ENCODE measurements around the gene SUOX.

Gene SUOX

DNA sequence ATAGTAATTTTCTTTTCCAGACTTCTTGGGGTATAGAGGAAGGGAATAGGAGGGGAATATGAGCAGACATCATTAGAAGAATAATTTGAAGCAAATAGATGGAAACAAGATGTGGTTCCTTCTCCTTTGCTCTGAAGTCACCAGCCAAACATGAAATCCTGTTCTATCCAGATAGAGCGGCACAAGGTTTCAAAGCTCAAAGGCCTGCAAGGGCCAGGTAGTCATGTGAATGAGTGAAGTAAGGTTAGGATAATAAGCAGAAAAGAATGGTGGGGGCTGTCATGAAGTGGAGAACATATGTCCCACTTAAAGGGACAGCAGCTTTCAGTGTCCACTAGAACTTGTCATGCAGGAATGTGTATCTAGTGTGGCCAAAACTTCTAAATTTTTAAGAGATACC lies 21.3 kb downstream of the SUOX start:
- Histone ChIP-seq H3K4me2 (ENCODE audit: low read length, poor library complexity, severe bottlenecking) (no peak overlapping the region), H2AFZ (ENCODE audit: low read depth, low read length) (no peak overlapping the region), H4K91ac (ENCODE audit: low read length) (no peak overlapping the region), H3K18ac (ENCODE audit: low read depth in 1 of 2, low read length in 2 of 2) (no peak overlapping the region), H3K79me1 (replicated peaks; ENCODE audit: low read length, poor library complexity, severe bottlenecking) (peaks cover 9% of the 10 kb centered on the region), H2BK15ac (ENCODE audit: low read depth, poor library complexity, severe bottlenecking) (no peak overlapping the region), H3K9me3 (ENCODE audit: control insufficient read depth, low read length) (no peaks in the 10 kb centered on the region), H3K36me3 (ENCODE audit: control insufficient read depth in 1 of 2, insufficient read depth in 2 of 2, low read depth in 1 of 2, low read length in 2 of 2) (peaks cover 0 to 15% of the 10 kb centered on the region in 2 experiments), H2BK12ac (ENCODE audit: low read length in 2 of 2) (no peak overlapping the region), H3K4me3 (ENCODE audit: insufficient read depth in 1 of 2, low read depth in 1 of 2, low read length in 2 of 2) (no peak overlapping the region), H3K23ac (ENCODE audit: low read length in 2 of 2) (no peak overlapping the region), H2BK5ac (ENCODE audit: low read depth, low read length, poor library complexity, severe bottlenecking) (no peak overlapping the region), H2BK120ac (ENCODE audit: low read depth, low read length) (no peak overlapping the region), H2AK5ac (ENCODE audit: low read length, severe bottlenecking) (no peak overlapping the region), H3K27me3 (ENCODE audit: control insufficient read depth in 1 of 2, insufficient read depth in 1 of 2, low read length in 2 of 2) (no peaks in the 10 kb centered on the region), H3K4me1 (ENCODE audit: control insufficient read depth, insufficient read depth, low read depth, low read length) (peaks cover 17% of the 10 kb centered on the region), H3K4ac (ENCODE audit: low read depth in 1 of 2, low read length in 2 of 2) (no peak overlapping the region), H3K14ac (ENCODE audit: low read length in 2 of 2) (no peak overlapping the region), H3K9ac (ENCODE audit: low read length) (no peak overlapping the region), H4K8ac (ENCODE audit: low read length) (no peak overlapping the region), H3K27ac (ENCODE audit: low read length, poor library complexity, severe bottlenecking) (no peak overlapping the region)
- no peak for DNase-seq
- 100% methylated on average over 1 of the region's 1 CpG for WGBS

DNA sequence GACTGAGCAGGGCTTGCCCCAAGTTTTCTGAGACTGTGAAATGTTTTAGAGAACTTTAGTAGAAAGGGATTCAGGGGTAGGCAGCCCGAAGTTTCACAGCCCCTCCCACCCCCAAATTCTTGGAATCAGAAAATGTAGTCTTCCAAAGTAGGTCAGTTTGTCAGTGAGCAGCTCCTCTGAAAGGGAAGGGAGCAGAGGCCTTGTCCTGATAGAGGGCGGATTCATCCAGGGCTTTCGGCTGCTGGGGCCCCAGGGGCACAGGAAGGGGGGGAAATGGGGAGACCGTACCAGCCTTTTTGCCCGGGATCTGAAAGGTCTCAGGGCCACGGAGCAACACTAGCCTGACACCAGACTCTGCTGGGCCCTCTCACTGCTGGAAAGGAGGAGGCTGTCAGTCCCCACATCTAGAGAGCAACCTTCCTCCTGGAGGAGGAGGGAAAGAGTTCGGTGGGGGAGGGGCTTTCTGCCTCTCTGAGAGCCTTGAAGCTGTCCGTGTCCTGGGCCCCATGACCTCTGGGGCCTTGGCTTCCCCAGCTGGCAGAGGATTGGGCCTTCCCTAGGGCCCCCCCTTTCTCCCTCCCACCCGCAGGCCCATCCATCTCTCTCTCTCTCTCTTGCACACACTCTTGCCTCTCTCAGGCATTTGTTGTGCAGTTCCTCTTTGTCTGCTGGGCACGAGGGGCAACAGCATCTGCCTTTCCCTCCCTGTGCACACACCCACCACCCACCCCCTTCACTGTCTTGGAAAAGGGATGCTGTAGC lies 23.5 kb downstream of the SUOX start, which contains the start of gene IKZF4:
TSS of gene IKZF4 (plus strand) at position 621 of the 762 bp plus-strand sequence. CDS start 451 bp downstream, outside the sequence.
- H3K4me2 ChIP-seq (ENCODE audit: low read length, poor library complexity, severe bottlenecking): peak within 1 kb of the TSS; percentile 73
- H3K27ac ChIP-seq (ENCODE audit: low read length, poor library complexity, severe bottlenecking): peak within 1 kb of the TSS; percentile 76
- peaks cover 17% of the 10 kb centered on the region for H3K4me1 ChIP-seq (ENCODE audit: control insufficient read depth, insufficient read depth, low read depth, low read length)
- peak within 1 kb of the TSS; percentile 92 to 98 for H3K4ac ChIP-seq (ENCODE audit: low read depth in 1 of 2, low read length in 2 of 2)
- peaks cover 15% of the 10 kb centered on the region for H3K79me1 ChIP-seq (replicated peaks; ENCODE audit: low read length, poor library complexity, severe bottlenecking)
- H2BK5ac ChIP-seq (ENCODE audit: low read depth, low read length, poor library complexity, severe bottlenecking): peak within 1 kb of the TSS; percentile 59
- WGBS: 11% methylated on average over 9 of the region's 10 CpGs
- no peaks in the 10 kb centered on the region for H3K9me3 ChIP-seq (ENCODE audit: control insufficient read depth, low read length)
- H4K8ac ChIP-seq (ENCODE audit: low read length): peak within 1 kb of the TSS; percentile 94
- peak within 1 kb of the TSS; percentile 78 to 87 for H2BK12ac ChIP-seq (ENCODE audit: low read length in 2 of 2)
- H4K91ac ChIP-seq (ENCODE audit: low read length): peak within 1 kb of the TSS; percentile 79
- H3K4me3 ChIP-seq (ENCODE audit: insufficient read depth in 1 of 2, low read depth in 1 of 2, low read length in 2 of 2): peak within 1 kb of the TSS; percentile 53 to 71
- peak within 1 kb of the TSS; percentile 81 to 99 for H3K18ac ChIP-seq (ENCODE audit: low read depth in 1 of 2, low read length in 2 of 2)
- peak within 1 kb of the TSS; percentile 5 for H2AK5ac ChIP-seq (ENCODE audit: low read length, severe bottlenecking)
- peaks cover 11 to 27% of the 10 kb centered on the region in 2 experiments for H3K36me3 ChIP-seq (ENCODE audit: control insufficient read depth in 1 of 2, insufficient read depth in 2 of 2, low read depth in 1 of 2, low read length in 2 of 2)
- peak within 1 kb of the TSS in 1 of 2 experiments; percentile 94 for H3K23ac ChIP-seq (ENCODE audit: low read length in 2 of 2)
- H2BK120ac ChIP-seq (ENCODE audit: low read depth, low read length): peak within 1 kb of the TSS; percentile 80
- peak within 1 kb of the TSS; percentile 39 for H2BK15ac ChIP-seq (ENCODE audit: low read depth, poor library complexity, severe bottlenecking)
- no peaks in the 10 kb centered on the region for H3K27me3 ChIP-seq (ENCODE audit: control insufficient read depth in 1 of 2, insufficient read depth in 1 of 2, low read length in 2 of 2)
- DNase-seq: peak; percentile 91
- H3K14ac ChIP-seq (ENCODE audit: low read length in 2 of 2): peak within 1 kb of the TSS in 1 of 2 experiments; percentile 98
- H3K9ac ChIP-seq (ENCODE audit: low read length): peak within 1 kb of the TSS; percentile 69
- H2AFZ ChIP-seq (ENCODE audit: low read depth, low read length): peak within 1 kb of the TSS; percentile 18

DNA sequence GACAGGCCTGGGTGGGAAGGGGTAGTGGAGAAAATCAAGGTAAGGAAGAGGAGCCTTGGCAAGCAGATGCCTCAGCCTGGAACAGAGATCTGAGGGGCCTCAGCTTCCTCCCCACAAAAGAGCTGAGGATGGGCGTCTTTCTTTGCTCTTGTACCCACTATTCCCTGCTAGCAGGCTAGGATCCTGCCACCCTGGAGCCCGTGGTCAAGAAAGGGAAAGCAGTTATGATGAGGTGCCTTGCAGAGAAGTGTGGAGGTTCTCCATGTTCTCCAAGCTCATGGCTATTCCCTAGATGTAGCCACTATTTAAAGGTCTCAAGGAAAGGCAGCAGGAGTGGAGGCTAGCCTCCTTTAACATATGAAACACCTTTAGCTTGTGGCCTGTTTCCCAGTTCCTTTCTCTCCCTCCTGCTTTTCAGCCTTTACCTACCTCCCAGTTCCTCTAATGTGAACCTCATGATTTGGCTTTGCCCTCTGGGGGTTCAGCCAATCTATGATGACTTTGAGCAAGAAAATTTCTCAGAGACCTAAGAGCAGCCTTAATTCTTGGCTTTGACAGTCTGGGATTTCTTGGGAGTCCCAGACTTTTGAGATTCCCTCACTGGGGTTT lies 24.9 kb downstream of the SUOX start:
- Histone ChIP-seq H3K23ac (ENCODE audit: low read length in 2 of 2) (peak overlapping the region in 1 of 2 experiments; percentile 92), H3K27me3 (ENCODE audit: control insufficient read depth in 1 of 2, insufficient read depth in 1 of 2, low read length in 2 of 2) (no peaks in the 10 kb centered on the region), H3K4me3 (ENCODE audit: insufficient read depth in 1 of 2, low read depth in 1 of 2, low read length in 2 of 2) (peak overlapping the region in 1 of 2 experiments; percentile 71), H2BK12ac (ENCODE audit: low read length in 2 of 2) (peak overlapping the region in 1 of 2 experiments; percentile 85), H3K4ac (ENCODE audit: low read depth in 1 of 2, low read length in 2 of 2) (peak overlapping the region in 1 of 2 experiments; percentile 98), H2BK120ac (ENCODE audit: low read depth, low read length) (peak overlapping the region; percentile 80), H2AK5ac (ENCODE audit: low read length, severe bottlenecking) (peak overlapping the region; percentile 5), H2BK15ac (ENCODE audit: low read depth, poor library complexity, severe bottlenecking) (peak overlapping the region; percentile 39), H3K18ac (ENCODE audit: low read depth in 1 of 2, low read length in 2 of 2) (peak overlapping the region; percentile 81 to 99), H3K79me1 (replicated peaks; ENCODE audit: low read length, poor library complexity, severe bottlenecking) (peaks cover 18% of the 10 kb centered on the region), H2AFZ (ENCODE audit: low read depth, low read length) (no peak overlapping the region), H4K91ac (ENCODE audit: low read length) (peak overlapping the region; percentile 79), H3K9me3 (ENCODE audit: control insufficient read depth, low read length) (no peaks in the 10 kb centered on the region), H3K36me3 (ENCODE audit: control insufficient read depth in 1 of 2, insufficient read depth in 2 of 2, low read depth in 1 of 2, low read length in 2 of 2) (peaks cover 18 to 33% of the 10 kb centered on the region in 2 experiments), H2BK5ac (ENCODE audit: low read depth, low read length, poor library complexity, severe bottlenecking) (no peak overlapping the region), H3K14ac (ENCODE audit: low read length in 2 of 2) (no peak overlapping the region), H3K27ac (ENCODE audit: low read length, poor library complexity, severe bottlenecking) (peak overlapping the region; percentile 13), H3K9ac (ENCODE audit: low read length) (peak overlapping the region; percentile 69), H3K4me1 (ENCODE audit: control insufficient read depth, insufficient read depth, low read depth, low read length) (peaks cover 17% of the 10 kb centered on the region), H4K8ac (ENCODE audit: low read length) (peak overlapping the region; percentile 94), H3K4me2 (ENCODE audit: low read length, poor library complexity, severe bottlenecking) (peak overlapping the region; percentile 73)
- 46% methylated on average over 2 of the region's 2 CpGs for WGBS
- DNase-seq: peak; percentile 37

All from mesenchymal stem cell (in vitro differentiated cells and primary cell).